SK-N-DZ (cell line): Measurements from ENCODE around the gene RMI2.
"Not testable (repeated sequence)": the region's sequence is repeated elsewhere in the genome, so short reads cannot be mapped to it uniquely, and the experiment has no call there.

Experiments used
- DNase-seq: peaks from one replicate; pipeline ENCODE4 v3.0.0-alpha.2; 2015; ENCODE audit warnings: low spot score

RMI2 gene

DNA sequence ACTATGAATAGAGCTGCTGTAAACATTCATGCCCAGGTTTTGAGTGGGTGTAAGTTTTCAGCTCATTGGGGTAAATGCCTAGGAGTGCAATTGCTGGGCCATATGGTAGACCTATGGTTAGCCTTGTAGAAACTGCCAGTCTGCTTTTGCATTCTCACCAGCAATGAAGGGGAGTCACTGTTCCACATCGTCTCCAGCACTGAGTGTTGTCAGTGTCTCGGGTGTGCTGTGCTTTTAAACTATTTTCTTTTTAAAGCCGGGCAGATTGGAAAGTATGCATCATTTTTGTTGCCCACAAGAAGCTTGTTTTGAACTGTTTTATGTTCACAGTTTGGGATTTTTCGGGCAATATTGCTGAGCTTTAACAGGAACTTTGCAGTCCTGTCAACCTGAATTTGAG is 7.9 kb downstream of the RMI2 start:
- DNase-seq, result no peak

DNA sequence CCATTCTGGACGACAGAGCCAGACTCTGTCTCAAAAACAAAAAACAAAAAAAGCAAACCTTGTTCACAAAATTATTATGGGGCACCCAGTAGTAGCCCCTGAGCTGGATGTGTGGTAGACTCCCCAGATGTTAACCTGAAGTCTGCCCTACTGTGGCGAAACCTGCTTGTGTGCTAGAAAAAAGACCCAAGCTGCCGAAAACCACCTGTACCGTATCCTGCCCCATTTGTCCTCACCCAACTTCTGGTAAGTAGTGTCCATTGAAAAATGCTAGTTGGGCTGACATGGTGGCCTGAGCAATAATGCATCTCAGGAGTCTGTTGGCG is 9.1 kb downstream of the RMI2 start:
- DNase-seq, result no peak

DNA sequence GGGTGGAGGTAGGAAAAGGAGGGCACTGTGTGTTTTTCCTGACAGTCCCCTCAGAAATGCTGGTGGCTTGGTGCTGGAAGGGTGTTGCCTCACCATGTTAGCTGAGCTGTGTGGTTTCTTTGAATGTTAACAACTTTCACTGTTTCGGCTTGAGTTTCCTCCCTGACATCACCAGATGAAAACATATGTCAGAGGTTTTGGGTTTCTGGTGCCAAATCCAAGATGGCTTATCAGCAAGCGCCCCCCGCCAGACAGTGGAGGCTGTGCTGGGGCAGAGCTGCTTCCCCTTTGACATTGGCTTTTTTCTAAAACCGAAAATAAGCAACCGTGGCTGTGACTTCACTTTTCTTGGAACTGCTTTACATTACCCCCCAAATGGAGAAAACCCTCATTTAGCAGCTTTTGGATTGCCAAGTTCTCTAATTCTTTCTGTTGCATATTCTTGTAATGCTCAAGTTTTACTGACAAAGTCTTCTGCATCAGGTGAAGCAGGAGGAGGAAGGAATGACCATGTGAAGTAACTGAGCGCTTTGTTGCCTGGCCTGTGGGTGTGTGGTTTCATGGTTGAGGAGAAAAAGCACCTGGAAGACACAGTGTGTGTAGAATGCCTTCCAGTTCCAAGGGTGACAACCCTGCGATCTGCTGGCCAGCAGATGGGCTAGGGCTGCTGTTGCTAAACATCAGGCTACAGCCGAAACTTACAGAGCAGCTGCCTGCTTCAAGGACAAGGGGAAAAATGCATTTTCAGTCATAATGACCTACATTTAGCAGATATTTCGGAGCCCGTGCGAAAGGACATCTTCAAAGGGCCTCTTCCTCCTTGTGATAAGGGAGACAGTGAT is 9.7 kb downstream of the RMI2 start:
- no peak for DNase-seq

DNA sequence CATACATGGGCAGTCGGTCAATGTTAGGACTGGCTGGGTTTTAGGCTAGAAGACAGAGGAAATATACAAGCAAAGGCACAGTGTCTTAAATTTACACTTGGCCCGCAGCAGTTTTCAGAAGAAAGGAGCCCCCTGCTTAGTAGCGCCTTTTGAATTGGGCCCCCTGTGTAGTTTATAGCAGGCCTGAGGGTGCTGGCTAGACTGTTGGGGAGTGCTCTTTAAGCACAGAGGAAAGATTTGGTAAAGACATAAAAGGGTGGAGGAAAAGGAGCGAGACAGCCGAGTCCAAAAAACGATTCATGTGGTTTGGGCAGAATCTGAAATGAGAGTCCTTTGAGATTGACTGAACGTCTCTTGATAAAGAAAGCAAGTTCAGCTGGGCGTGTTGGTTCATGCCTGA is 10.6 kb downstream of the RMI2 start:
- no peak for DNase-seq

DNA sequence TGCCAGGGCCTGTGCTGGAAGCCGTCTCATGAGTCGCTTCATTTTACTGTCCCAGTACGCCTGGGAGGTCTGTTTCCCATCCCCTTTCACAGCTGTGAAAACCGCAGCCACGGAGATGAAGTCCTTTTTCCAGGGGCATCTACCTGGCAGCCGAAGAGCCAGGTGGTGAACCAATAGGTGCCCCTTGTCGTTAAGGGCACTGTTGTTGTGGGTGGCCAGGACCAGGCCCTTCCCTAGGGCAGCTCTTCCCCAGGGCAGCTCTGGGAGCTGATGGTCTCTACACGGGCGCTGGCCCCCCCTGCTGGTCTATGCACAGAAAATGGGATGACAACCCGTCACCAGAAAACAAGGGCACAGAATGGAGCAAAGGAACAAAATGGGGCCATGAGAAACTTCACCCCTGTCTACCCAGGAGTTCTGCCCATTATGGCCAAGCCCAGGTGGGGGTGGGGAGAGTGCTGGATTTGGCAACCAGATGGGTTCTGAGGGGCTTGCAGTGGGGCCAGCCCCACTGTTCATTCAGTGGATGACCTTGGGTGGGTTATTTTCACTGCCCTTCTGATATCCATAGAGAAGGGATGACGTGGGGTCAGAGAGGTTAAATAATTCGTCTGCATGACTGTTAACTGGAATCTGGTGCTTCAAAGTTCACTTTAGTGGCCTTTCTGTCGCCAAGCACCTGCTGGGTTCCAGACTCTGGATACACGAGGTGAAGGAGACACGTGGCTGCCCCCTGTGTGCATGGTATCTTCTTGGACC is 11.5 kb downstream of the RMI2 start:
- DNase-seq, result peak; percentile 48

DNA sequence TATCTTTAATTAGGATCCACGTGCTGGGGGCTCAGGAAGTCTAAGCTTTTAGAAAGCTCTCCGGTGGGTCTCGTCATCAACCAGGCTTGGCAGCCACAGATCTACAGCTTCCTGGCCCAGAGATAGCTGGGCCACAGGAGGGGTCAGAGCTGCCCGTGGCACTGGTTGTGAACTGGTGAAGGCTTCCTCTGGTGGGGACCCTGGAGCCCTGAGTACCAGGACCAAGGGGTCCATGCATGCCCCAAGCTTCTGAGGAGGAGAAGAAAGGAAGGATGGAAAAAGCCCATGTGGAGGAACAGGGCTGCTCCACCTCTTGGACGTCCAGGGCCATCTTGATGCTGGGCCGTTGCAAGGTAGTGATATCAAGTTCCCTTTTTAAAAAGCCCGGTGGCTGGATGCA is 13.3 kb downstream of the RMI2 start:
- no peak for DNase-seq

DNA sequence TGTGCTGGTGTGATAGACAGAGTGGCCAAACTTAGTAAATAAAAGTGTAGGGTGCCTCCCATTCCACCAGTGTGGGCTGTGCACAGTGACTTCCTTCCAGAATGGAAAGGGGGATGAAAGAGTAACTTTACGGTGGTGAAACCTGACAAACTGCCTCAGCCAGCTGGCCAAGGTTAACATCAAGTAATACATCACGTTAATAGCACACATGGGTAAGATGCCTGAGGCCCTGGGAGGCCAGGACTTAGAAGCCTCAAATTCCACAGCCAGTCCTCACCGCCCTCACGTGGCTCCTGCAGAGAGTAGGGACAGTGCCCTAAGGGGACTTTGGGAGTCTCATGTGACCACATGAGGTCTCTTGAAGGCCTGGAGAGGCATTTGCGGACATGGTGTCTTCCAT is 14.1 kb downstream of the RMI2 start:
- no peak for DNase-seq

DNA sequence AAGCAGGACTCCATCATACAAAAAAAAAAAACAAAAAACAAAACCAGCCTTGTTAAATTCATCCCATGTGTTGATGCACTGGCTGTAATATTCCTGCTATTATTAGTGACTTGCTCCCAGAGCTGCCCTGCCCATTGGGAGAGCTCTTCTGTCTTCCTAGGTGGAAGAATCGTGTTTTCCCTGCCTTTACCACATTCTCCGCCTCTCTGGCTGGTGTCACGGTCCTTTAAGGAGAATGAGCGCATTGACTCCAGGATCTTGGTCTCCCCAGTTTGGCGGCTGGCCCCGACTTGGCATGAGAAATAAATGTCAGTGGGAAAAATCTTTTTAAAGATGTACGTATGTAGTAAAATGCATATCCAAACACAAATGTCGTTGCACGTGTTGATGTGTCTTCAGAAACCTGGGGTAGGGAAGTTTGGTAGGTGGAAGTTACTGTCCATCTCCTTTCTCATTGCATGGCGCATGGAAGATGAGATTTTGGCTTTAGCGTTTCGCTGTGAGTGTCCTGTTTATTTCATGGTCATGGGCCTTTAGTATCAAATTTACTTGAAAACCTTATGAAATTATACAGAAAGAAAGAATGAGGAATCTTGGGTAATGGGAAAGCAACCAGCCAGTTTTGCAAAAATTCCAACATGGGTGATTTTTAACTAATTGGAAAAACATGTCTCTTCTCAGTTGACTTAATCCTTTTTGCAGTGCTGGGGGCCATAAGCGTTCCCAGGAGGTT is 15.5 kb downstream of the RMI2 start:
- no peak for DNase-seq

DNA sequence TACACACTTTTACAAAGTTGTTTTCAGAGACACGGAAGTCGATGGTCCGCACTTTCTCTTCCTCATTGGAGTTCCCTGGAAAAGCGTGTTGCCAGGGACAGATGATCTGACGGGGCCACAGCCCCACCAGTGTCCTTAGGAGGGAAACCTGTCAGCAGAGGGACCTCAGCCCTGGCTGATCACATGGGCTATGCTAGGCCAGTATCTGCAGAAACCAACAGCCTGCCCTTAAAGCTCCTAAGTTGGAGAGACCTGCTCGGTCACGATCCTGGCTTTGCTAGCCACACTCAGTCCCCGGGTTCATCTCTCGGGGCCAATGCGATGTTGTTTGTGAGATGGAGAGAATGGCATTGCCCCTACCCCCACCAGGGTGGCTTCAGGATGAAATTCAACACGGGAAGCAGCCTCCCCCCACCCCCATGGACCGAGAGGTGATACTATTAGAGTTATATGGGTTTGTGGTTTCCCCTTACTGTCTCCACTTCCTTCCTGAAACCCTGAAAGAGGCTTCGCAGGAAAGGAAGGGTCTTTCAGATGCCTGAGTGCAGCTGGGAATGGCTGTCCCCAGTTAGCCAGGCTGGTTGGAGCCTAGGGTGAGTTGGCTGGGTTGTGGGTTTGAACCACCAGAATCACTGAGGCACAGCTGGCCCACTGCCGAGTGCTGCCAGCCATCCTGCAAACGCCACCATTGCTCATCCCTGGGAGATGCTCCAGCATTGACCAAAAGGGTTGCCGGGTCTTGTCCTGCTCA is 16.6 kb downstream of the RMI2 start:
- no peak for DNase-seq

DNA sequence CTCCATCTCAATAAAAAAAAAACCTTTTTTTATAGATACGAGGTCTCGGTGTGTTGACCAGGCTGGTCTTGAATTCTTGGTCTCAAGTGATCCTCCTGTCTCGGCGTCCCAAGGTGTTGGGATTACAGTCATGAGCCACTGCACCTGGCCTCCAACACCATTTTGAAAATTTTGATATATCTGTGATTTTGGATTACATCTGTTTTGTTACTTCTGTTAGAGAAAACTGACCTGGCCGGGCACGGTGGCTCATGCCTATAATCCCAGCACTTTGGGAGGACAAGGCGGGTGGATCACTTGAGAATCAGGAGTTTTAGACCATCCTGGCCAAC is 18.6 kb downstream of the RMI2 start:
- DNase-seq, result no peak

DNA sequence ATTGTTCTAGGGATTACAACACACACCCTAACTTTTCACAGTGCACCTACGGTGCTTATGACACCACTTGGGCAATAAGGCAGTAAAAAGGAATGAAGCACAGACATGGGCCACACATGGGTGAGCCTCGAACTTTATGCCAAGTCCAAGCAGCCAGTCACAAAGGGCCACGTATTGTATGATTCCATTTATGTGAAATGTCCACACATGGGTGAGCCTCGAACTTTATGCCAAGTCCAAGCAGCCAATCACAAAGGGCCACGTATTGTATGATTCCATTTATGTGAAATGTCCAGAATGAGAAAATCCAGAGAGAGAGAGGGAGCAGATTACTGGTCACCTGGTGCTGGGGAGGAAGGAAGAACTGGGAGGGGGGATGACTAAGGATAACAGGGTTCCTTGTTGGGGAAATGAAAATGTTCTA is 22.2 kb downstream of the RMI2 start:
- no peak for DNase-seq

DNA sequence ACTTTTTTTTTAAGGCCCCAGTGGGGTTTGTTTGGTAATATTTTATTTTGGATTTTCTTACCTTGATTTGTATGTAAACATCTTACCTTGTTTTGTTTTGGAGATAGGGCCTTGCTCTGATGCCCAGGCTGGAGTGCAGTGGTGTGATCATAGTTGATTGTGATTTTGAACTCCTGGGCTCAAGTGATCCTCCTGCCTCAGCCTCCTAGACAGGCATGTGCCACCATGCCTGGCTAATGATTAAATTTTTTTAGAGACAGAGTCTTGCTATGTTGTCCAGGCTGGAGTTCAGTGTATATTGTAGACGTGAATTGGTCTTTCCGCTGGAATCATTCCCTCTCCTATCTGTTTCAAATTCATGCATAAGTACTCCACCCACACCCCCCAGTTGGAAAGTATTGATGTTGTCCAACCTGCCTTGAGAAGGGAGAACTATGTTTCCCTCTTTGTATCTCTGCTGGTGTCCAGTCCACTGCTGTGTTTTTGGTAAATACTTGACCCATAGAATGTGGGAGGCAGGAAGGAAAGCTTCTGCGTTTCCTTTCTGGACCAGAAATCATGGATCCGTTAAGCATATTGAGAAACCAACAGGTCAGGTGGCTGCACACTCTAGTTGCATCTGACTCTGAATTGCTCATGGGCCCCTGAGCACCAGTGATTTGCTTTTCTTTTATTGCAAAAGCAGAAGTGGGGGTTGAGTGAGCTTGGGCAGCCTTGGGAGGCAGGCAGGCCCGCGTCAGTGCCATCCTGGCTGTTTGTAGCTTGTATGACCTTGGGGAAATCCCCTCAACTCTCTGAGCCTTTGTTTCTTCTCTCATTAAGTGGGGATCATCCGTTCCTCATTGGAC is 25.0 kb downstream of the RMI2 start:
- DNase-seq, result no peak

DNA sequence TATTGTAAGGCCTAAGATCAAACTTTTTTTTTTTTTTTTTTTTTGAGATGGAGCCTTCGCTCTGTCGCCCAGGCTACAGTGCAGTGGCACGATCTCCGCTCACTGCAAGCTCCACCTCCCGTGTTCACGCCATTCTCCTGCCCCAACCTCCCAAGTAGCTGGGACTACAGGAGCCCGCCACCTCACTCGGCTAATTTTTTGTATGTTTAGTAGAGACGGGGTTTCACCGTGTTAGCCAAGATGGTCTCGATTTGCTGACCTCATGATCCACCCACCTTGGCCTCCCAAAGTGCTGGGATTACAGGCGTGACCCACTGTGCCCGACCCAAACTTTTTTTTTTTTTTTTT is 25.6 kb downstream of the RMI2 start:
- DNase-seq, result not testable (repeated sequence)

DNA sequence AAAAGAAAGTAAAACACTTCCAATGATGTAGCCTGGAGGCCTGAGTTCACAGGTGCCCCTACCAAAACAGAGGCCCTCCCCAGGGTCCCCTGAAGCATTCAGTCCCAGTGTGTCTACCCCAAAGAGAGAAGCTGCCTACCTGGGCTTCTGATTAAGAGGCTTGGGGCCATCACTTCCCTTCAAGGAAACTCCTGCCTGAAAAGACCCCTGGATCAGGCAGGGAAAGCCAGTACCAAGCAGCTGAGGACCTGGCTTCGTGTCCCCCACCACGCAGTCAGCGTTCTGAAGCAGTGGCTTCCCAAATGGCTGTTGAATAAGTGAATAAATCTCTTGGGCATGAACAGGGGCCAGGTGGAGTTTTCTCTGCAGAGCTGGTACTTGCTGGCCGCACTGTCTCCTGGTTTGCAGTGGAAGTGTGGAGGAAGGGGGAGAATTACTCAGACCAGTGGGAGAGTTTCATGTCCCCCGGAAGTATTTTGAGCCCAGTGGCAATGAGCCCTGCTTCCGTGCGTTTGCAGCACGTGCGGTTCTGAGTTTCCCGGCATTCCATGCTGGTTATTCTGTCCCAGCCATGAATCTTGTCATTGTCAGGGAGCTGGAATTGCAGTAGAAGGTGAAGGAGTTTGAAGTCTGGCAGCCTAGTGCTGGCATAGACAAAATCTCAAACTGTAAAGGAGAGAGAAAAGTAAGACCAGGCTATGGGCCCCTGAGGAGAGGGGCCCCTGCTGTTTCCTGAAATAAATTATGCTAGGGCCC is 27.0 kb downstream of the RMI2 start:
- no peak for DNase-seq

DNA sequence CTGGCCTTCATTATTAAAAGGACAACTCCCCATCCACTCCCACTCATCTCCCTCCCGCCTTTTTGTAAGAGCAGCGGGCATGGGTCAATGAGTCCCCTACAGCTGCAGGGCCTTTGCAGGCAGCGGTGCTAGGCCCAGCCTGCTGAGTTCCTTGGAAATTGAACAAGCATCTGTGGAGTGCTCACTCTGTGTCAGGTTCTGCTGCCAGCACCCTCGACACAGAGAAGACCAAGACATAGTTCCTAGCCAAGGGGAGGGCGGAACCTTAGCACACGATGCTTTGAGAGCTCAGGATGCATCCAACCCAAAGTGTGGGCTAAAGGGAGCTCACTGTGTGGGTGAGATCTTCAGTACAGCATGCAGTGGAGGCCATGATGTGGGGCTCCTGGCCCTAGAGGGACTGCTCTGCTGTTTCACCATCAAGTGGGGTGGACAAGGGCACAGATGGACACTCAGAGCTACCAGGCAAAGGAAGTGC is 27.6 kb downstream of the RMI2 start:
- DNase-seq, result no peak

DNA sequence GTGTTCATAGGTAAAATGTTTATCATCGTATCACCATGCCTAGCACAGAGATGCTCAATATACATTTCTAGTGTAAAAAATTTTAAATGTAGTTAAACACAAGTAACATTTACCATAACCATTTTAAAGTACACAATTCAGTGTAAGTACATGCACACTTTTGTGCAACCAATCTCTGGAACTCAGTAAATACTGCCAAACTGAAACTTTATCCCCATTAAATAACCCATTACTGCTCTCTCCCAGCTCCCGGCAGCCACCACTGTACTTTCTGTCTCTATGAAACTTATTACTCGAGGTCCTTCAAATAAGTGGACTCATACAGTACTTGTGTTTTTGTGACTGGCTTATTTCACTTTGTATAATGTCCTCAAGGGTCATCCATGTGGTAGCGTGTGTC is 29.0 kb downstream of the RMI2 start:
- no peak for DNase-seq

DNA sequence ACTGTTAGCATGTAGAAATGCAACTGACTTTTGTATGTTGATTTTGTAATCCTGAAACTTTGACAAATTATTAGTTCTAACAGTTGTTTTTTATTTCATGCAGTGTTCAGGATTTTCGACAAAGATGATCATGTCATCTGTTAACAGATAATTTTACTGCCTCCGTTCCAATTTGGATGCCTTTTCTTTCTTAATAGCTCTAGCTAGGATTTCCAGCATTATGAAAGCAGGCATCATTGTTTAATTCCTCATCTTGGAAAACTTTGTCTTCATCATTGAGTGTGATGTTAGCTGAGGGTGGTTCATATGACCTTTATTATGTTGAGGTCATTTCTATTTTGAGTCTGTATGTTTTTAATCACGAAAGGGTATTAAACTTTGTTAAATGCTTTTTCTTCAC is 31.9 kb downstream of the RMI2 start:
- no peak for DNase-seq

DNA sequence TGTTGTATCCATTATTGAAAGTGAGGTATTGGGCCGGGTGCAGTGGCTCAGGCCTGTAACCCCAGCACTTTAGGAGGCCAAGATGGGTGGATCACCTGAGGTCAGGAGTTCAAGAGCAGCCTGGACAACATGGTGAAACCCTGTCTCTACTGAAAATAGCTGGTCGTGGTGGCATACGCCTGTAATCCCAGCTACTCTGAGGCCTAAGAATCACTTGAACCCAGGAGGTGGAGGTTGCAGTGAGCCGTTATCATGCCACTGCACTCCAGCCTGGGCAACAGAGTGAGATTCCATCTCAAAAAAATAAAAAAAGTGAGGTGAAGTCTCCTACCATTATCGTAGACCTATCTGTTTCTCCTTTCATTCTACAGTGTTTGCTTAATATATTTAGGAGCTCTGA is 33.7 kb downstream of the RMI2 start:
- not testable (repeated sequence) for DNase-seq

DNA sequence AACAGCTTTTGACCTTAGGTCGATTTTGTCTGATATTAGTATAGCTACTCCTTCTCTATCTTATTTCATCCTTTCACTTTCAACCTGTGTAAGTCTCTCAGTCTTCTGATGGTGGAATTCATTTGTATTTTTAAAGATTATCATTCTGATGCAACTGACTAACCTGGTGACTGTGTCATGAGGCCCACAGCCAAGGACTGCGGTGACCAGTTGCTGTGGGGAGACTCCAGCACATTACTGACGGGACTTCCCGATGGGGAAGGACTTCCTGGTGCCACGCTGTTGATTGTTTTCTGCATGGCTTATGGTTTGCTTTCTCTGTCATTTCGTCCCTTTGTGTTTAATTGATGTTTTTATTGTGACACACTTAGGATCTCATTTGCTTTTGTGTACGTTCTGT is 34.2 kb downstream of the RMI2 start:
- no peak for DNase-seq

DNA sequence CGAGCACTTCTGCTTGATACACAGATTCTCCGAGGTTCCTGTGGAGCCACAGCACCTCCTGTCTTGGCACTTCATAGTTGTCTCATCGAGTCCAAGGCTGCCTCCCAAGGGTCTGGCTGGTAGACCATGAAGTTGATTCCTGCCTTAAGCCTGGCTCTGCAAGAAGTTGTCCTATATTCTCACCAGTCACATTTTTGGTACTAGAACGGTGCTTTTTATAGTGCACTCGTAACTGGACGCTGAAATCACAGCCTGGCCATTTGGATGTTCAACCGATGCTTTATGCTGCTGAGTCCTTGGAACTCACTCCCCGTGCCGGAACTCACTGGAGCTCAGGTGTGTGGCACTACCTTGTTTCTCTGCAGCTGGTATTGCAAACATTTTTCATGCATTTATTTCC is 35.6 kb downstream of the RMI2 start:
- no peak for DNase-seq
